SH-SY5Y (cell line): ENCODE results near the gene PNO1.
A peak's percentile ranks its signal among the peaks of the same experiment; 100 is the strongest.

Experiments used
- GATA2 ChIP-seq: IDR thresholded peaks from 2 replicates; pipeline ENCODE4 v1.6.1; 2011; ENCODE audit warnings: mild to moderate bottlenecking, low read depth, low read length
- GATA3 ChIP-seq: IDR thresholded peaks from 2 replicates; pipeline ENCODE4 v1.6.1; 2011; ENCODE audit warnings: low read depth, mild to moderate bottlenecking, low read length, moderate library complexity

GRCh38 chr2:68223419-68223818 lies 65.7 kb downstream of the PNO1 start:
- TF ChIP-seq GATA2 = no peak
- TF ChIP-seq GATA3 = 0 out of 2 replicates have a peak, but pooled peaks have one; percentile 33
